Smooth muscle cell (in vitro differentiated cells): ENCODE results near the gene TOP3A. TPM values are rescaled to one million over a fixed set of nuclear protein-coding genes. Genes with fewer than 3 reads are reported as not detected.

ENCODE experiments used
- DNase-seq: peaks from one replicate; lab custom pipeline; 2025; ENCODE audit not compliant: unreplicated experiment; lab: John Stamatoyannopoulos, UW
- H2AFZ ChIP-seq: fragments of 200-600 bp; sonication (generic); 2 replicates; pipeline ENCODE4 v1.6.0; 2016; ENCODE audit warnings: antibody characterized with exemption, low read depth, mild to moderate bottlenecking
- H3F3A ChIP-seq: fragments of 200-600 bp; sonication (generic); 2 replicates; pipeline ENCODE4 v1.6.0; 2017; ENCODE audit warnings: antibody characterized with exemption, low read depth
- H3K27ac ChIP-seq: fragments of 200-600 bp; sonication (generic); 2 replicates; pipeline ENCODE4 v1.5.1; 2016; ENCODE audit warnings: low read depth, mild to moderate bottlenecking
- H3K27me3 ChIP-seq: fragments of 200-600 bp; sonication (generic); 2 replicates; pipeline ENCODE4 v1.6.1; 2016; ENCODE audit warnings: low read depth, mild to moderate bottlenecking
- H3K36me3 ChIP-seq: fragments of 200-600 bp; sonication (generic); 2 replicates; pipeline ENCODE4 v1.5.1; 2016; ENCODE audit warnings: low read depth
- H3K4me1 ChIP-seq: fragments of 200-600 bp; sonication (generic); 2 replicates; pipeline ENCODE4 v1.5.1; 2016; ENCODE audit warnings: low read depth
- H3K4me2 ChIP-seq: fragments of 200-600 bp; sonication (generic); 2 replicates; pipeline ENCODE4 v1.6.0; 2016; ENCODE audit warnings: mild to moderate bottlenecking
- H3K4me3 ChIP-seq: fragments of 200-600 bp; sonication (generic); 2 replicates; pipeline ENCODE4 v1.5.1; 2016; ENCODE audit warnings: mild to moderate bottlenecking
- H3K79me2 ChIP-seq: fragments of 200-600 bp; sonication (generic); 2 replicates; pipeline ENCODE4 v1.6.0; 2016; ENCODE audit warnings: low read depth, mild to moderate bottlenecking
- H3K9ac ChIP-seq: fragments of 200-600 bp; sonication (generic); 2 replicates; pipeline ENCODE4 v1.6.0; 2016; ENCODE audit warnings: low read depth
- H3K9me3 ChIP-seq: fragments of 200-600 bp; sonication (generic); replicated peaks from 2 replicates; pipeline ENCODE4 v1.5.1; 2016; ENCODE audit warnings: low read depth
- H4K20me1 ChIP-seq: fragments of 200-600 bp; sonication (generic); 2 replicates; pipeline ENCODE4 v1.6.0; 2016; ENCODE audit warnings: low read depth
- WGBS: methylation state at CpG from one replicate; pipeline ENCODE4 v1.1.7; 2016; ENCODE audit warnings: low lambda C conversion rate; 5-methylcytosine and 5-hydroxymethylcytosine counted together
- polyA plus RNA-seq: library from polyadenylated mRNA; unstranded; fragments of >200 nt; fragmentation: Nextera tagmentation; extraction: Ambion mirVana; gene quantifications from 2 replicates; pipeline ENCODE4 v1.2.1, GENCODE V29; 2016
- total RNA-seq: library from RNA; depleted of rRNA; stranded (reverse); fragments of >200 nt; gene quantifications from 2 replicates; pipeline ENCODE4 v1.2.3, GENCODE V29; 2014
- TF ChIP-seq, protein P1 (sequence below): fragments of 200-600 bp; sonication (generic); IDR thresholded peaks from 2 replicates; pipeline ENCODE4 v1.5.1; 2017; ENCODE audit warnings: borderline replicate concordance, mild to moderate bottlenecking, antibody characterized with exemption; ENCODE audit not compliant: insufficient read depth, poor library complexity, severe bottlenecking

TOP3A gene
- total and polyA plus RNA-seq, 2 experiments from 2014 or later = 14.6 to 40.9 TPM

DNA sequence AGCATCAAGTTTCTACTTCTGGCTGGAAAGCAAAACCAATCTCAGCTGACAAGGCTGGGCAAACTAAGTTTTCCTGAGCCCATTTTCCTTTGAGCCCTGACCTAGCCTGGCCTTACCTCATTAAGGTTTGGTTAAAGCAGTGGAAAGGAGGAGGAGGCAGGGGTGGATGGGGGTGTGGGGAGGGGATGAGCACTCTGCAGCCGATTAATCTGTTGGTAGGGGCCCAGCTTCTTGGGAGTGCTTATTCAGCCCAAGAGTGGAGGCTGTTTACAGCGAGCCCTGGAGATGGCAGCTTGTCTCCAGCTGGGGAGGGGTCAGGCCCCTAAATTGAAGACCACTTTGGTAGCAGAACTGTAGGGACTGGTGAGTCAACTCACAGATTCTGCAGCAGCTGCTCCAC, 12.3 kb upstream of the TOP3A start:
- no peaks in the 10 kb centered on the region for H3K4me1 ChIP-seq
- H3F3A ChIP-seq = no peaks in the 10 kb centered on the region
- TF ChIP-seq, protein P1, sequence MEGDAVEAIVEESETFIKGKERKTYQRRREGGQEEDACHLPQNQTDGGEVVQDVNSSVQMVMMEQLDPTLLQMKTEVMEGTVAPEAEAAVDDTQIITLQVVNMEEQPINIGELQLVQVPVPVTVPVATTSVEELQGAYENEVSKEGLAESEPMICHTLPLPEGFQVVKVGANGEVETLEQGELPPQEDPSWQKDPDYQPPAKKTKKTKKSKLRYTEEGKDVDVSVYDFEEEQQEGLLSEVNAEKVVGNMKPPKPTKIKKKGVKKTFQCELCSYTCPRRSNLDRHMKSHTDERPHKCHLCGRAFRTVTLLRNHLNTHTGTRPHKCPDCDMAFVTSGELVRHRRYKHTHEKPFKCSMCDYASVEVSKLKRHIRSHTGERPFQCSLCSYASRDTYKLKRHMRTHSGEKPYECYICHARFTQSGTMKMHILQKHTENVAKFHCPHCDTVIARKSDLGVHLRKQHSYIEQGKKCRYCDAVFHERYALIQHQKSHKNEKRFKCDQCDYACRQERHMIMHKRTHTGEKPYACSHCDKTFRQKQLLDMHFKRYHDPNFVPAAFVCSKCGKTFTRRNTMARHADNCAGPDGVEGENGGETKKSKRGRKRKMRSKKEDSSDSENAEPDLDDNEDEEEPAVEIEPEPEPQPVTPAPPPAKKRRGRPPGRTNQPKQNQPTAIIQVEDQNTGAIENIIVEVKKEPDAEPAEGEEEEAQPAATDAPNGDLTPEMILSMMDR = no peak
- H3K27ac ChIP-seq = no peak overlapping the region
- H3K9ac ChIP-seq = no peak overlapping the region
- no peak overlapping the region for H2AFZ ChIP-seq
- H3K4me3 ChIP-seq = no peak overlapping the region
- 70% methylated on average over 2 of the region's 2 CpGs for WGBS
- no peak overlapping the region for H3K4me2 ChIP-seq
- no peaks in the 10 kb centered on the region for H3K27me3 ChIP-seq
- H3K36me3 ChIP-seq = peaks cover 5% of the 10 kb centered on the region
- no peaks in the 10 kb centered on the region for H3K9me3 ChIP-seq
- no peaks in the 10 kb centered on the region for H3K79me2 ChIP-seq
- no peak for DNase-seq
- H4K20me1 ChIP-seq = peaks cover 19% of the 10 kb centered on the region

GRCh38 chr17:18326572-18326971, 11.8 kb upstream of the TOP3A start:
- no peaks in the 10 kb centered on the region for H3K79me2 ChIP-seq
- no peaks in the 10 kb centered on the region for H3K4me1 ChIP-seq
- no peaks in the 10 kb centered on the region for H3K27me3 ChIP-seq
- TF ChIP-seq, protein P1 = no peak
- peaks cover 24% of the 10 kb centered on the region for H4K20me1 ChIP-seq
- no peaks in the 10 kb centered on the region for H3K9me3 ChIP-seq
- no peak for DNase-seq
- no peak overlapping the region for H3K9ac ChIP-seq
- H3K4me3 ChIP-seq = no peak overlapping the region
- no peak overlapping the region for H2AFZ ChIP-seq
- H3F3A ChIP-seq = no peaks in the 10 kb centered on the region
- H3K4me2 ChIP-seq = no peak overlapping the region
- 97% methylated on average over 6 of the region's 6 CpGs for WGBS
- H3K36me3 ChIP-seq = peaks cover 5% of the 10 kb centered on the region
- H3K27ac ChIP-seq = no peak overlapping the region

GRCh38 chr17:18326039-18326438, 11.2 kb upstream of the TOP3A start:
- Histone ChIP-seq H2AFZ (no peak overlapping the region), H3K36me3 (peaks cover 5% of the 10 kb centered on the region), H3K4me3 (no peak overlapping the region), H3K27ac (no peak overlapping the region), H3K4me1 (no peaks in the 10 kb centered on the region), H3F3A (no peaks in the 10 kb centered on the region), H3K9me3 (no peaks in the 10 kb centered on the region), H3K4me2 (no peak overlapping the region), H4K20me1 (peaks cover 29% of the 10 kb centered on the region), H3K9ac (no peak overlapping the region), H3K27me3 (no peaks in the 10 kb centered on the region), H3K79me2 (peaks cover 2% of the 10 kb centered on the region)
- WGBS = 98% methylated on average over 2 of the region's 2 CpGs
- TF ChIP-seq, protein P1 = no peak
- DNase-seq = no peak
